H9 (cell line): ENCODE results near the gene LRRC7. TPM values are rescaled to one million over a fixed set of nuclear protein-coding genes. Genes with fewer than 3 reads are reported as not detected.

ENCODE experiments used
- DNase-seq: peaks from one replicate; pipeline ENCODE4 v3.0.0-alpha.2; 2017
- H2AFZ ChIP-seq: one replicate; pipeline ENCODE4 v1.6.1; 2013; ENCODE audit warnings: mild to moderate bottlenecking, low read length, control low read depth, moderate library complexity
- H2AK5ac ChIP-seq: 2 replicates; pipeline ENCODE4 v1.6.1; 2013; ENCODE audit warnings: low read length, control low read depth, mixed read lengths; ENCODE audit not compliant: insufficient read length
- H2BK120ac ChIP-seq: one replicate; pipeline ENCODE4 v1.6.1; 2013; ENCODE audit warnings: low read depth, mild to moderate bottlenecking, low read length, control low read depth, inconsistent platforms; ENCODE audit not compliant: poor library complexity, severe bottlenecking
- H2BK12ac ChIP-seq: 2 replicates; pipeline ENCODE4 v1.6.1; 2013; ENCODE audit warnings: low read length, control low read depth, mixed read lengths, low read depth; ENCODE audit not compliant: insufficient read length
- H2BK15ac ChIP-seq: 2 replicates; pipeline ENCODE4 v1.6.1; 2013; ENCODE audit warnings: low read depth, low read length, control low read depth
- H2BK20ac ChIP-seq: one replicate; pipeline ENCODE4 v1.6.1; 2013; ENCODE audit warnings: low read depth, mild to moderate bottlenecking, low read length, control low read depth, inconsistent platforms; ENCODE audit not compliant: poor library complexity, severe bottlenecking
- H2BK5ac ChIP-seq: 2 replicates; pipeline ENCODE4 v1.6.1; 2013; ENCODE audit warnings: low read length, control low read depth, mixed read lengths; ENCODE audit not compliant: insufficient read length
- H3K14ac ChIP-seq: 2 replicates; pipeline ENCODE4 v1.6.1; 2013; ENCODE audit warnings: low read length, control low read depth; ENCODE audit not compliant: insufficient read depth
- H3K18ac ChIP-seq: 2 replicates; pipeline ENCODE4 v1.6.1; 2013; ENCODE audit warnings: low read depth, mild to moderate bottlenecking, mixed read lengths, low read length, control low read depth; ENCODE audit not compliant: insufficient read length
- H3K23ac ChIP-seq: 2 replicates; pipeline ENCODE4 v1.6.1; 2013; ENCODE audit warnings: low read length, control low read depth, mixed read lengths, low read depth; ENCODE audit not compliant: insufficient read length
- H3K23me2 ChIP-seq: 2 replicates; pipeline ENCODE4 v1.6.1; 2013; ENCODE audit warnings: low read depth, mild to moderate bottlenecking, mixed read lengths, low read length, control low read depth; ENCODE audit not compliant: insufficient read length, poor library complexity, severe bottlenecking
- H3K27ac ChIP-seq: 2 replicates; pipeline ENCODE4 v1.5.1; 2013; ENCODE audit warnings: low read length, control low read depth, mixed read lengths, low read depth; ENCODE audit not compliant: insufficient read length
- H3K27me3 ChIP-seq: 2 replicates; pipeline ENCODE4 v1.6.1; 2013; ENCODE audit warnings: low read length, control low read depth, inconsistent platforms; ENCODE audit not compliant: insufficient read depth
- H3K4ac ChIP-seq: 2 replicates; pipeline ENCODE4 v1.6.1; 2013; ENCODE audit warnings: low read depth, mild to moderate bottlenecking, control low read depth, inconsistent platforms, low read length, moderate library complexity
- H3K4me1 ChIP-seq: 2 replicates; pipeline ENCODE4 v1.6.1; 2013; ENCODE audit warnings: low read length, control low read depth, inconsistent platforms; ENCODE audit not compliant: insufficient read depth
- H3K4me2 ChIP-seq: 2 replicates; pipeline ENCODE4 v1.6.1; 2013; ENCODE audit warnings: low read length, control low read depth, mixed read lengths; ENCODE audit not compliant: insufficient read length, insufficient read depth
- H3K56ac ChIP-seq: 2 replicates; pipeline ENCODE4 v1.6.1; 2013; ENCODE audit warnings: low read depth, mild to moderate bottlenecking, mixed read lengths, low read length, control low read depth; ENCODE audit not compliant: insufficient read length
- H3K79me1 ChIP-seq: 2 replicates; pipeline ENCODE4 v1.6.1; 2013; ENCODE audit warnings: low read depth, mild to moderate bottlenecking, moderate library complexity, low read length, control low read depth, inconsistent platforms; ENCODE audit not compliant: insufficient read depth, poor library complexity, severe bottlenecking
- H3K79me2 ChIP-seq: 2 replicates; pipeline ENCODE4 v1.6.1; 2013; ENCODE audit warnings: low read length, control low read depth, inconsistent platforms; ENCODE audit not compliant: insufficient read depth
- H3K9ac ChIP-seq: 2 replicates; pipeline ENCODE4 v1.6.1; 2013; ENCODE audit warnings: low read length, control low read depth, mixed read lengths; ENCODE audit not compliant: insufficient read length; ENCODE audit errors: extremely low read depth
- H3K9me3 ChIP-seq: one replicate; pipeline ENCODE4 v1.6.1; 2013; ENCODE audit warnings: low read depth, low read length, inconsistent platforms; ENCODE audit not compliant: control insufficient read depth
- H3T11ph ChIP-seq: one replicate; pipeline ENCODE4 v1.6.1; 2013; ENCODE audit warnings: mild to moderate bottlenecking, low read length, control low read depth, inconsistent platforms
- H4K20me1 ChIP-seq: one replicate; pipeline ENCODE4 v1.6.1; 2013; ENCODE audit not compliant: control insufficient read depth, insufficient read length, insufficient read depth
- H4K5ac ChIP-seq: 2 replicates; pipeline ENCODE4 v1.6.1; 2013; ENCODE audit warnings: low read depth, mild to moderate bottlenecking, mixed read lengths, low read length, control low read depth; ENCODE audit not compliant: insufficient read length
- H4K8ac ChIP-seq: replicated peaks from 2 replicates; pipeline ENCODE4 v1.6.1; 2013; ENCODE audit warnings: low read length, control low read depth, mixed read lengths, low read depth; ENCODE audit not compliant: insufficient read length
- H4K91ac ChIP-seq: 2 replicates; pipeline ENCODE4 v1.6.1; 2013; ENCODE audit warnings: low read depth, mild to moderate bottlenecking, moderate library complexity, mixed read lengths, low read length, control low read depth; ENCODE audit not compliant: insufficient read length
- H3K27ac Mint-ChIP-seq, 3 experiments: 2 replicates in 2 of 3; 3 replicates in 1 of 3; pipeline ENCODE4 v1.8.0; 2020 to 2021; ENCODE audit warnings: mixed read lengths in 3 of 3, mild to moderate bottlenecking in 1 of 3, moderate library complexity in 1 of 3
- H3K27me3 Mint-ChIP-seq: 2 replicates; pipeline ENCODE4 v1.8.0; 2021; ENCODE audit warnings: low read depth, mild to moderate bottlenecking, moderate library complexity, mixed read lengths
- H3K36me3 Mint-ChIP-seq, 3 experiments: 2 replicates in 2 of 3; 3 replicates in 1 of 3; pipeline ENCODE4 v1.8.0; 2020 to 2021; ENCODE audit warnings: low read depth in 3 of 3, mixed read lengths in 3 of 3; ENCODE audit not compliant: insufficient read depth in 1 of 3
- H3K4me1 Mint-ChIP-seq, 2 experiments: 2 replicates each; pipeline ENCODE4 v1.8.0; 2020; ENCODE audit warnings: mixed read lengths in 2 of 2
- H3K4me3 Mint-ChIP-seq, 2 experiments: 2 replicates in 1 of 2; 3 replicates in 1 of 2; pipeline ENCODE4 v1.8.0; 2020 to 2021; ENCODE audit warnings: mild to moderate bottlenecking in 2 of 2, mixed read lengths in 2 of 2, moderate library complexity in 1 of 2
- H3K9me3 Mint-ChIP-seq, 2 experiments: 2 replicates in 1 of 2; 3 replicates in 1 of 2; pipeline ENCODE4 v1.8.0; 2020; ENCODE audit warnings: mild to moderate bottlenecking in 2 of 2, mixed read lengths in 2 of 2, moderate library complexity in 1 of 2
- total RNA-seq: library from RNA; stranded (reverse); gene quantifications from 2 replicates; pipeline ENCODE4 v1.2.1, GENCODE V29; 2021
- TF ChIP-seq, protein P1 (sequence below): fragments of 200-600 bp; sonication (generic); conservative IDR thresholded peaks from 3 replicates; pipeline ENCODE4 v1.8.0; 2021; ENCODE audit warnings: antibody characterized with exemption, mild to moderate bottlenecking

Gene LRRC7
- total RNA-seq, 1 experiment from 2014 or later = not detected

DNA sequence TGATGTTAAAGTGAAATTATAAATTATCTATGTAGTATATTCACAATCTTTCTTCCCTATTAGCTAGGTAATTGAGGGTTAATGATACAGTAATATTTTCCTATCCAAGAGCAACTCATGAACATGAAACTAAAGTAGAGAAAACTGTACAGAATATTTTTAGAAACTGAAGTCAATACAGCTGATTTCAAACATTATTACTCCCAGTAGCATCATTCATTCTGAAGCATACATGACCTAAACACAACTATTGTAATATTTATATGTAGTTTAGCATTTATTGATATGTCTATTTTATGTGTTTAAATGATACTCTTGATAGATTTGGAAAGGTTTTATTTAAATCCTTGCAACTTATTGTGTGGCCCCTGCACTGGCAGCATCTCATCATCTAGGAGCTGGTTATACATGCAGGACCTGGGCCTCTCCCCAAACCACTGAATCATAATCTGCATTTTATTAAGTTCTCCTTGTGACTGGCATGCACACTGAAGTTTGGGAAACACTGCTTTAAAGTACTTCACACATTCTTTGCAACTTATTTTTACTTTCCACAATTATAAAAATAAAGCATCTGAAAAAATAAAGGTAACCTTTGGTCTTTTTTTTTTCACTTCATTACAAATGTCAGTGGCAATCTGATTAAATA lies 437.8 kb downstream of the LRRC7 start:
- H3K9me3 Mint-ChIP-seq = no peaks in the 10 kb centered on the region
- H4K8ac ChIP-seq = no peak overlapping the region
- no peaks in the 10 kb centered on the region for H3K79me1 ChIP-seq
- H2BK15ac ChIP-seq = no peak overlapping the region
- no peaks in the 10 kb centered on the region for H3K27me3 ChIP-seq
- H4K91ac ChIP-seq = no peak overlapping the region
- no peak overlapping the region for H3K18ac ChIP-seq
- H3K27me3 Mint-ChIP-seq = no peaks in the 10 kb centered on the region
- no peaks in the 10 kb centered on the region for H3K4me1 ChIP-seq
- no peak overlapping the region for H3K4me2 ChIP-seq
- H2AFZ ChIP-seq = no peak overlapping the region
- H3K27ac ChIP-seq = no peak overlapping the region
- no peak overlapping the region for H2BK20ac ChIP-seq
- H2BK12ac ChIP-seq = no peak overlapping the region
- no peaks in the 10 kb centered on the region for H3K23me2 ChIP-seq
- no peak overlapping the region for H3K4me3 Mint-ChIP-seq
- no peak overlapping the region for H4K5ac ChIP-seq
- no peak overlapping the region for H3K14ac ChIP-seq
- H3K23ac ChIP-seq = no peak overlapping the region
- H3K4ac ChIP-seq = no peak overlapping the region
- no peak overlapping the region for H3K9ac ChIP-seq
- H3T11ph ChIP-seq = no peak overlapping the region
- no peaks in the 10 kb centered on the region for H3K79me2 ChIP-seq
- H2BK5ac ChIP-seq = no peak overlapping the region
- no peaks in the 10 kb centered on the region for H4K20me1 ChIP-seq
- H3K9me3 ChIP-seq = no peaks in the 10 kb centered on the region
- no peak overlapping the region for H2BK120ac ChIP-seq
- no peak for DNase-seq
- TF ChIP-seq, protein P1, sequence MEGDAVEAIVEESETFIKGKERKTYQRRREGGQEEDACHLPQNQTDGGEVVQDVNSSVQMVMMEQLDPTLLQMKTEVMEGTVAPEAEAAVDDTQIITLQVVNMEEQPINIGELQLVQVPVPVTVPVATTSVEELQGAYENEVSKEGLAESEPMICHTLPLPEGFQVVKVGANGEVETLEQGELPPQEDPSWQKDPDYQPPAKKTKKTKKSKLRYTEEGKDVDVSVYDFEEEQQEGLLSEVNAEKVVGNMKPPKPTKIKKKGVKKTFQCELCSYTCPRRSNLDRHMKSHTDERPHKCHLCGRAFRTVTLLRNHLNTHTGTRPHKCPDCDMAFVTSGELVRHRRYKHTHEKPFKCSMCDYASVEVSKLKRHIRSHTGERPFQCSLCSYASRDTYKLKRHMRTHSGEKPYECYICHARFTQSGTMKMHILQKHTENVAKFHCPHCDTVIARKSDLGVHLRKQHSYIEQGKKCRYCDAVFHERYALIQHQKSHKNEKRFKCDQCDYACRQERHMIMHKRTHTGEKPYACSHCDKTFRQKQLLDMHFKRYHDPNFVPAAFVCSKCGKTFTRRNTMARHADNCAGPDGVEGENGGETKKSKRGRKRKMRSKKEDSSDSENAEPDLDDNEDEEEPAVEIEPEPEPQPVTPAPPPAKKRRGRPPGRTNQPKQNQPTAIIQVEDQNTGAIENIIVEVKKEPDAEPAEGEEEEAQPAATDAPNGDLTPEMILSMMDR = no peak
- no peaks in the 10 kb centered on the region for H3K36me3 Mint-ChIP-seq
- H3K4me1 Mint-ChIP-seq = peaks cover 4% of the 10 kb centered on the region in 2 experiments; a peak in 3 of 4 replicates
- H3K56ac ChIP-seq = no peak overlapping the region
- H2AK5ac ChIP-seq = no peak overlapping the region
- no peak overlapping the region for H3K27ac Mint-ChIP-seq
